GM11168 (cell line): ENCODE results near the gene HUS1B.
"Not testable (repeated sequence)": the region's sequence is repeated elsewhere in the genome, so short reads cannot be mapped to it uniquely, and the experiment has no call there.

Experiments used
- in situ Hi-C: fragments of 300-500 bp; cut with MboI; formaldehyde crosslinking; loops from one replicate; pipeline ENCODE4 v1.12.0; 2022; ENCODE audit warnings: low sequenced_read_pairs; ENCODE audit not compliant: unreplicated experiment

HUS1B gene

DNA sequence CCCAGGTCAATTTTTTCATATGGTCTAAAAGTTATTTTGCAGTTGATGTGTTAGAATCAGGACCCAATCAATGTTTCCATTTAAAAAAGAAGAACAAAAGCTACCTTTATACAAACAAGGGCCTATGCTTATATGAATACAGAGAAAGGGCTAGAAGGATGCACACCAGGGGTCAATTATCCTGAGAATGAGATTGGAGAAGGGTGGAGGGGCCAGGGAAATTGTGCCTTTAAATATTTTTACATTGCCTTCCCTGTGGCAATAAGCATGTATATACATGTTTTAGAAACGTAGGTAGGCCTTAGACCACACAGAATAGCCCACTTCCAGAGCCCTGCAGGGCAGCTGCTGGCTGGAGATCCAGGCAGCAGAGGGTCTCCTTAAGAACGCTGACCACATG lies 23.4 kb upstream of the HUS1B start:
- in situ Hi-C loops, result no loop called here

DNA sequence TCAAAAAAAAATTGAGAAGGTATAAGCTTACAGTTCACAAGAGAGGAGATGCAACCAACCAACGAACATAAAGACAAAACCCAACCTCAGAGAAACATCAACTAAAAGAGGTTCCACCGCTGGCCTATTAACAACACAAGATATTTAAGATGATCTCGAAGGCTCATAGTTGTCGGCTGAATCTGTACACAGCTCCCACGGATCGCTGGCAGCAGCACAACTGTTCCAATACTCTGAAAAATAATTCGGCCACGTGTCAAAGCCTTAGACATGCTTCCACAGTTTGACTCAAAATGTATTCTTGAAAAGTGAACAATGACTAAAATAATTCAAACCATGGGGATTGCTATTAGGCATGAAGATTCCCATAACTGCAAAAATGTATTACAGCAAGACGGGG lies 22.4 kb upstream of the HUS1B start:
- in situ Hi-C loops, result no loop called here

DNA sequence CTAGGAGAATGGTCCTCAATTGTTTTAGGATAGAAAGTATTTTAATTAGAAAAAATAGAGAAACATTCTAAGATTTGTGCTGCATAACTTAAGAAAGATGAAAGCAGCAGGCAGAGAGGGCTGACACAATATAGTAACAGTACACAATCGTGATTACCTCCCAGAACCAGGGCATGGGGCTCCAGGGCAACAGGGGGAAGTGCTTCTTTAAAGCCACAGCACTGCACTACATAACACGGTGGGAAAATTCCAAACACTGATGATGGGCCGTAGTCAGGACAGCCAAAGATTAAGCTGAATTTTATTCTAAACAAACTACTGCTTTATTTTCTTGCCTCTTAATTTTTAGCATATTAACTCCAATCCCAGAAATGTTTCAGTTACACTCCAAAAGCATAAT lies 21.6 kb upstream of the HUS1B start:
- in situ Hi-C loops, result no loop called here

DNA sequence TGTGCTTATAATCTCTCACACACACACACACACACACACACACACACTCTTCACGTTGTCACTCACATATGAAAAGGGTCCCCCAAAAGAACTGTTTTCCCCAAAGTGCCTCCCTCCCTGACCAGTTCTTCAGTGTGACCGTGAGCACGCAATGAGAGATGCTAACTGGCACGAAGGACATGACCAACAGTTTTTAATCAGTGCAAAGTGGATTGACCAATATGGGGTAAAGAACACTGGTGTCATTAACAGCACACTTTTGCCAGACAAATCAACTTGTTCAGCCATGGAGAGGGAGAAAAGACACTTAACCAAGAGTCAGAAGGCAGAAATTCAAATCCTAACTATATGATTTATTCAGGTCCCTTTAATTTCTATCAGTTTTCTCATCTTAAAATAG lies 21.0 kb upstream of the HUS1B start:
- in situ Hi-C loops, result no loop called here

DNA sequence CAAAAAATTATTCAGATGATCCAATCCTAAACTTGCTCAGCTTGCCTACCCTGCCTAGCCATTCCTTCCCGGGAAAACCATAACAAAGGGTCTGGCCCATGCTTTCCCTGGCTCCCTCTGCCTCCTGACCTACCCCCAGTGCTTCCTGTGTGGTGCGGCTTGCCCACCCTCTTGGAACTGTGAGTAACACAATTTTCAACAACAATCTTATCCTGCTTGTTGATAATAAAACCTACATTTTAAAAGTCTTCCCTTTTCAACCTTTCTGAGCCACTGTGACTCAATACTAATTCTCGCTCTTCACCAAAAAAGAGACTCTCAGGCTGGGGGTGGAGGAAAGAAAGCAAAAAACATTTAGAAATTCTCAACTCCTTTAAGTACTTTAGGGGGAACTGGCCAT lies 18.1 kb upstream of the HUS1B start:
- in situ Hi-C loops, result no loop called here

DNA sequence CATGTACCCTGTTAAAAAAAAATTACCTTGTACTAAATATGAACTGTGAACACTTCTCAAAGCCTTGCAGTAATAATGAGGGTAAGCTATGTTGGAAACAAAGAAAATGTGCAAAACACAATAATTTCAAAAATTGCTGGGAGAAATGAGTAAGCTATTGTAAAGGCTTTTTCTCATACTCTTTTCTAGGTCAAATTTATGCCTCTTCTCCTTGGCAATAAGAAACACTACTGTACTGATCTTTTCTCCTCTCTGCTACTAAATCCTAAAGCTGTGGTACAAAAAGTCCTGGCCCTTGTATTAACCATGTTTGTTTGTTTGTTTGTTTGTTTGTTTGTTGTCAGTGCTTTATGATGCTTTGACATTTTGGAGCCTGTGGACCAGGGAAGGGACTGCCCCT lies 17.5 kb upstream of the HUS1B start:
- in situ Hi-C loops, result no loop called here

DNA sequence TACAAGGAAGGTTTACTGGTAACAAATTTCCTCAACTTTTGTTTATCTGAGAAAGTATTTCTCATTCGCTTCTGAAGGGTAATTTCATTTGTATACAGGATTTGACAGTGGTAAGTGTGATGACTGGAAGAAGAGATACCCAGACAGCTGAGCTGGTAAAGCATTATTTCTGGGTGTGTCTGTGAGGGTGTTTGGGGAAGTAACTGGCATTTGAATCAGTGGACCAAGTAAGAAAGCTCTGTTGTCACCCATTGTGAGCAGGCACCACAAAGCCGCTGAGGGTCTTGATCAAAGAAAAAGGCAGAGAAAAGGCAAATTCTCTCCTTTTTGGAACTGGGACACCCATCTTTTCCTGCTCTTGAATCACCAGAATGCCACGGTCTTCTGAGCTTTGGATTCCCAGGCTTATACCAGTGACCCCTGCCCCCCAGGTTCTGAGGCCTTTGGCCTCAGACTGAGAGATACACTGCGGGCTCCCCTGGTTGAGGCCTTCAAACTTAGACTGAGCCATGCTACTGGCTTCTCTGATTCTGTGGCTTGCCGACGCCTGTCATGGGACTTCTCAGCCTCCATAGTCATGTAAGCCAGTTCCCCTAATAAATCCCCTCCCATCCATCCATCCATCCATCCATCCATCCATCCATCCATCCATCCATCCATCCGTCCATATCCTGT lies 10.5 kb upstream of the HUS1B start:
- in situ Hi-C loops, result no loop called here

DNA sequence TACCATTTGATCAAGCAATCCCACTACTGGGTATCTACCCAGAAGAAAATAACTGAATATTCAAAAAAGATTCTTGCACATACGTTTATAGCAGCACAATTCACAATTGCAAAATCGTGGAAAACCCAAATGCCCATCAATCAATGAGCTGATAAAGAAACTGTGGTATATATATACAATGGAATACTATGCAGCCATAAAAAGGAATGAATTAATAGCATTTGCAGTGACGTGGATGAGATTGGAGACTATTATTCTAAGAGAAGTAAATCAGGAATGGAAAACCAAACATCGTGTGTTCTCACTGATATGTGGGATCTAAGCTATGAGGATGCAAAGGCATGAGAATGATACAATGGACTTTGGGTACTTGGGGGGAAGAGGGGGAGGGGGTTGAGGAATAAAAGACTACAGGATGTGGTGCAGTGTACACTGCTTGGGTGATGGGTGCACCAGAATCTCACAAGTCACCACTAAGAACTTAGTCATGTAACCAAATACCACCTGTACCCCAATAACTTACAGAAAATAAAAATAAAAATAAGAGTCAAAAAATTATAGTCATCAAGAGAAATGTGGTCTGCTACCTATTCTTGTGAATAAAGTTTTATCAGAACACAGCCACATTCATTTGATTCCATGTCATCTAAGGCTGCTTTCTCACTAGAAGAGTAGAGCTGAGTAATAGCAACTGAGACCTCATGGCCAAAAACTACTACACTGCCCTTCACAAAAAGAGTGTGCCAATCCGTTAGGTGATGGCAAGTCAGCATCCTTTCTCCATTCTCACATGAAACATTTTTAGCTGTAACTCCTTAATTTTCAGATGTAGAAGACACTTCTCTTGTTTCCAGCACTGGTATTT lies 8.7 kb upstream of the HUS1B start:
- in situ Hi-C loops, result no loop called here

DNA sequence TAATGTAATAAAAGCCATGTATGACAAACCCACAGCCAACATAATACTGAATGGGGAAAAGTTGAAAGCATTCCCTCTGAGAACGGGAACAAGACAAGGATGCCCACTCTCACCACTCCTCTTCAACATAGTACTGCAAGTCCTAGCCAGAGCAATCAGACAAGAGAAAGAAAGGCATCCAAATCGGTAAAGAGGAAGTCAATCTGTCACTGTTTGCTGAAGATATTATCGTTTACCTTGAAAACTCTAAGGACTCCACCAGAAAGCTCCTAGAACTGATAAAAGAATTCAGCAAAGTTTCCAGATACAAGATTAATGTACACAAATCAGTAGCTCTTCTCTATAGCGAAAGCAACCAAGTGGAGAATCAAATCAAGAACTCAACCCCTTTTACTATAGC lies 6.9 kb upstream of the HUS1B start:
- in situ Hi-C loops, result not testable (repeated sequence)

DNA sequence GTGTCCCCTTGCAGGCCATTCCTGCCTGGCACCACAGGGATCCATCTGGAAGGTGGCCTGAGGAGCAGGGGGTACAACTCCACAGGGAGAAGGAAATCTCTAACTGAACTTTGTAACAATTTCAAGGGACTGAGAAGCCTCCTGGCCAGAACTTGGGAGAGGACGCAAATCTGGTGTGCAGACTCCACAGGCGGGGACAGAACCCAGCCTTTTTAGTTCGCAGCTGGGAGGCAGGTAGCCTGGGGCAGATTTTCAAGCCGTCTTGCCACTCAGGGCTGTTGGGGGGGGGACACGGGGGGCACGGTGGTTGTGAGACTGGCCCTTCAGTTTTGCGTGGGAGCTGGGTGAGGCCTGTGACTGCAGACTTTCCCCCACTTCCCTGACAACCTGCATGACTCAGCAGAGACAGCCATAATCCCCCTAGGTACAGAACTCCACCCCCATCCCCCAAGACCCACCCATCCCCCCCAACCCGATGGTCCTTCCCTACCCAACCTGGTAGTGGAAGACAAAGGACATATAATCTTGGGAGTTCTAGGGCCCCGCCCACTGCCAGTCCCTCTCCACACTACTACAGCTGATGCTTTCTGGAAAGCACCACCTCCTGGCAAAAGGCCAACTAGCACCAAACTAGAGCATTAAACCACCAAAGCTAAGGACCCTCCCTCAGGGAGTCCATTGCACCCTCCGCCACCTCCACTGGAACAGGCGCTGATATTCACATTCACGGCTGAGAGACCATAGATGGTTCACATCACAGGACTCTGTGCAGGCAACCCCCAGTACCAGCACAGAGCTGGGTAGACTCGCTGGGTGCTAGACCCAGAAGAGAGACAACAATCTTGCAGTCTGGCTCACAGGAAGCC lies 3.0 kb upstream of the HUS1B start:
- in situ Hi-C loops, result no loop called here

DNA sequence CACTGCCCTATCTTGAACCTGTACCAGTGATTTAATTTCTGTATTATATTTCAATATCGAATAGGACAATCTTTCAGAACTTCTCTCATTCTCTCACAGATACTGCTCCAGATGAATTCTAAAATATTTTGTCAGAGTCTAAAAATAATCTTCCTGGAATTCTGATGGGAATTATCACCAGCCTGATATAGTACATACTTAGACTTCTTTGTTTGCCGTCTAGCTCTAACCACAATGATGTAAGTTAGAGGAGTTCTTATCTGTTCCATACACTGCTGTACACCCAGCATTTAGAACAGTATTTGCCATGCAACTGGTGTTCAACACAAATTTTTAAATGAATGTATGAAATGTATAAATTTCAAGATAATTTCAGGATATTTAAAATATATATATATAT lies 1.3 kb upstream of the HUS1B start:
- in situ Hi-C loops, result no loop called here

DNA sequence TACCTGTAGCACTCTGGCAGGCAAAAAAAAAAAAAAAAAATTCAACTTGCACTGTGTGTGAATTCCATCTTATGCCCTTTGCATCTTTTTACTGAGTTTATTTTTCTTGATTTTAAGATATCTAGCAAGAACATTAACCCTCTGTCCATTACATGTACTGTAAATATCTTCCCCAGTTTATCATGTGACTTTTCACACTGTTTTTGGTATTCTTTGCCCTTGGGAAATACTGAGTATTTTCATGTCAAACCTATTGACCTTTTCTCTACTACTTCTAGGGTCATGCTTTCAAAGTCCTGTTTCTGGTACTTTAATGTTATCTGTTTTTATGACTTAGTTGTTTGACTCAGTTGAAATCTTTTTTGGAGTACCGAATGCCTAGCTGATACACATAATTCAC lies 843 bp upstream of the HUS1B start:
- in situ Hi-C loops, result no loop called here

DNA sequence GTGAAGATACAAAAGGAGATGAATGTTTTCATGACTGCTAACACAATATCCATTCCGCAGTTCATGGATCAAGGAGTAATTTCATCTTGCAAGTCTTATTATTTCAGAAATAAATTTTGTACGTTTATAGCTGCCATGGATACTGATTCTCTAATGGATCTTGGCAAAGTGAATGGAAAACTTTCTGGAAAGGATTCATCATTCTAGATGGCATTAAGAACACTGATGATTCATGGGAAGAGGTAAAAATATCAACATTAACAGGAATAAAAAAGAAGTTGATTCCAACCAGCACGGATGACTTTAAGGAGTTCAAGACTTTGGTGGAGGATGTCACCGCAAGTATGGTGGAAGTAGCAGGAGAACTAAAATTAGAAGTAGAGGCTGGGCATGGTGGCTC lies 2.8 kb downstream of the HUS1B start:
- in situ Hi-C loops, result no loop called here

DNA sequence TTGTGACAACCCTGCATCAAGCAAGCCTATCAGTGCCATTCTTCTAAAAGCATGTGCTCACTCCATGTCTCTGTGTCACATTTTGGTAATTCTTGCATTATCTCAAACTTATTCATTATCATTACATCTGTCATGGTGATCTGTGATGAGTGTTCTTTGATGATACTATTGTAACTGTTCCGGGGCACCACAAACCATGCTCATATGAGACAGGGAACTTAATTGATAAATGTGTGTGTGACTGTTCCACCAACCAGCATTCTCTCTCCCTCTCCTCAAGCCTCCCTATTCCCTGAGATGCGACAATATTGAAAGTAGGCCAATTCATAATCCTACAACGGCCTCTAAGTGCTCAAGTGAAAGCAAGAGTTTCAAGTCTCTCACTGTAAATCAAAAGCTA lies 4.0 kb downstream of the HUS1B start:
- in situ Hi-C loops, result no loop called here

DNA sequence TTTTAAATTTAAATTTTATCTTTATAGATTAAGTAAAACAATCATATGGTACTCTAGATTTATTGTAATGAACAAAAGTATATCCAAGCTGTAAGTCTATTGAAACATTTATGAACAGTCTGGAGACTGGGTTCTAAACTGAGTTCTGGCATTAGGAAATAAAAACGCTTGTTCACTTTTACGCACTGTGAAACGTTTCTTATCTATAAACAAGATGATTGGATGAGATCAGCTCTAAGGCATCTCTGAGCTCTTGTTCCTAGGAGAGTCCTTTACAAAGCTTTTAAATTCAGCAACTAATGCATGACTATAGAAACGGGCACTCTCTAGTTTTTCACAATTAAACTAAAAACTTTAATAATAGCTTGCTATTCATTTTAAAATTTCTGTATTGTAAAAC lies 6.8 kb downstream of the HUS1B start:
- in situ Hi-C loops, result no loop called here

DNA sequence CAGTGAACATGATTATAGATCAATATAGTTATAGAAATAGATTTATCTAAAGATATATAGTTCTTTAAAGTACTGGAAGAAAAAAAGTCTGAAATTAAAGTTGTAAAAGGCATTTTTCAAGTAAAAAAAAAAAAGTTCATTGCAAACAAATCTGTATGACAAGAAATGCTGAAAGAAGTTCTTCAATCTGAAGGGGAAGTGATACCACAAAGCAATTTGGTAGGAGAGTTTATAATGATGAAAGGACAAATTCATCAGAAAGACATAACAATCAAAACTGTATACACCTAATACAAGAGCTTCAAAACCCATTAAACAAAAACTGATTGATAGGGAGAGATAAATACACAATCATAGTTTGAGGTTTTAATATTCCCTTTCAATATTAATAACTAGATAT lies 14.1 kb downstream of the HUS1B start:
- in situ Hi-C loops, result no loop called here

DNA sequence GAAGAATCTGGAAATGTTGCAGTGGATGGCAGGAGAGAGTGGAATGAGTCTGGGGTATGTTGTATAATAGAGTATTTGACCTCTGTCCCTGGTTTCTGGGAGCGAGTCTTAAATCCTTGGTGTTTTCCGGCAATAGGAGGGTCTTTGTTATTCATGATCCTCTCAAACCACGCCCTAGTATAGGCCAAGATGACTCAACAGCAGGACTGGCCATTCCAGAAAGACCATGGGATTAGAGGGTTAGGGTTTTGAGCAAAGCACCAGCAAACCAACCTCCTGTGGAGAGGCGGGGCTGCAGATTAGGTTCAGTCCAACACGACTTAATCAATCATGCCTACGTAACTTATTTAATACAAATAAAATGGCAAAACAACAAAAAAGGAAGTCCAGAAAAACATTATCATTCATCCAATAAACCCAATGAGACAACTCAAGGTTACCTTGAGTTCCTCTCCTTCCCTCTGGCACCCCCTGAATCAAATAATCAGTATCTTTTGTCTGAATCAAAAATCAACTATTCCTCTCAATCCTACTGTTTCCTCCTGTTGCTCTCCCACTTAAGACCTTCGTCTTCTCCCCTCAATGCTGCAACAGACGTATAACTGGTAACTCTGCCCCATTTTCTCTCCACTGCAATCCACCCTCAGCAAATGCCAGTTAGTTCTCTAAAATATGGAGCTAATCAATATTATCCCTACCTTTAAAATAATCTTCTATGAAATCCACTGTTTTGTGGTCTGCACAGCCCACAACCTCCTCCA lies 15.5 kb downstream of the HUS1B start:
- in situ Hi-C loops, result no loop called here

DNA sequence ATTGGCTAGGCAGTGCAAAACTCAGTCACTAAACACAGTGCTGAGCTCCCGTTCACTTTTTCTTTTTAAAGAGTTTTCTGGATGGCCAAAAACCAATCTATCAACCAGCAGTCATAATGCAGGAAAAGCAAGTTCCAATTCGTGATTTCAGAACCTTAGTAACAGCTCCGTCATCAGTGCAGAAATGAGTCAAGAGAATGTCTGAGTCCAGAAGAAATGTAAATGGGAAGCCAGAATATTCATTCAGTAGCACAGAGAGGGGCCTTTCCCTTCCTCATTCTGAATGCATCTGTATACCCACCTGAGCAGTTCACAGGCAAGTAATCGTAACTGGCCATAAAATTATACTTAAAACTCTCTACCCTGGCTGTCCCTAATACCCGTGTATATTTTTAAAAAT lies 20.4 kb downstream of the HUS1B start:
- in situ Hi-C loops, result no loop called here

DNA sequence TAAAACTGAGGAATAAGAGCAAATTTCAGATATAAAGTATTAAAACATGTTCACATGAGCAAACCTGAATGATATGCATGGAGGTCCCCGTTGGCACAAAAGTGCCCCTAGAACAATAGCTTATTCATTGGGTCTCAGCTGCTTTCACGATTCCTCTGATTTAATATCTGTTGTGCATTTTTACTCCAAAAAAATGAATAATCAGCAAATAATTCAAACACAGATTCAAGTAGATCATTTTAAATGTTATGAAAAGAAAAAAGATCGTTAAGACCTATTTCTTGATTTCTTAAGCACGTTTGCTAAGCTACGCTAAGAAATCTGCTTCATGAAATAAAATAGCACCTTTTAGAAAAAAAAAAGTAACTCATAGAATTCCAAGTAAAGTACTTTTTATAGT lies 21.7 kb downstream of the HUS1B start:
- in situ Hi-C loops, result no loop called here

DNA sequence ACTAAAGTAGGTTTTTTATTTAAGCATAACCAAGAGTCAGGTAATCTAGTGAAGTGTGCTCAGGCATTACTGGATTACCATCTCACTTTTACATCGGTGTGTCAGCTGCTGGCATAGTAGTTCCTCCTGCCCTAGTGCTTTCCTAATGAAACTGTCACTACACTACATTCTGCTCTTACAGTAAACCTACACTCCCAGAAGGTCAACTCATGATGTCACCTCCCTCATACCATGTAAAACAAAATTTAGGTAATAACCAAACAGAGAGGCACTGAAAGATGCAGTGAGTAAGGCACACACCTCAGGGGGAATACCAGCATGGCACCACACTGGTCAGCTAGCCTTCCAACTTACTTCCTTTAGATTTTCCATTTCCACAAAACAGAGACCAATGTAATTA lies 23.3 kb downstream of the HUS1B start:
- in situ Hi-C loops, result no loop called here
